Activated CD4-positive, alpha-beta T cell treated with anti-CD3 and anti-CD28 coated beads, Interleukin-2, Interleukin-4, amounts not matched to agents 100 ng/mL and 50 ng/mL, durations not matched to agents 16 hours and 8 hours (primary cell): ENCODE measurements around the gene ACVR2B.

Experiments used
- DNase-seq: peaks from one replicate; pipeline ENCODE4 v3.0.0-alpha.2; 2020; ENCODE audit warnings: low spot score

The ACVR2B gene

GRCh38 chr3:38533285-38533976 lies 79.7 kb downstream of the ACVR2B start:
- no peak for DNase-seq

- no peak for DNase-seq
These were observed 80.5 kb downstream of the ACVR2B start for GRCh38 chr3:38534180-38534579.

GRCh38 chr3:38534604-38535003 lies 80.9 kb downstream of the ACVR2B start:
- no peak for DNase-seq

GRCh38 chr3:38536671-38537070 lies 83.0 kb downstream of the ACVR2B start:
- DNase-seq = no peak

GRCh38 chr3:38538773-38539353 lies 85.2 kb downstream of the ACVR2B start:
- DNase-seq = no peak

- no peak for DNase-seq
These were observed 88.1 kb downstream of the ACVR2B start for GRCh38 chr3:38541806-38542205.
